ENCODE data around the gene DHX15.

The DHX15 gene

DNA sequence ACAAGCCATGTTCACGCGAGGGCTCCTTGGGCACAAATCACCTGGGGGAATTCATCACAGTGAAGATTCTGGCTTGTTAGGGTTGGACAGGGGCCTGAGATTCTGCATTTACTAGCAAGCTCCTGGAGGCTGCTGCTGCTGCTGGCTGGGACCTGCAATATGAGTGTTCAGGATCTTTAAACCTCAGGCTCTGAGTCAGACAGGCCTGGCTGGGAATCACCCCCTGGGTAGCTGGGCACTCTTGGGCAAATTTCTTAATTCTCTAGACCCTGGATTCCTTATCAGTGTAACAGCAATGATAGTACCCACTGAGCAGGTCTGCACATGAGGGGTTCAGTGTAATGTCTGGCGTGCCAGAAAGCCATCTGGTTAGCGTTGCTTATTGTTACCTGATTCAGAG is 101.5 kb downstream of the DHX15 start:
- no peak for DNase-seq (ENCODE audit: low spot score)

- peak; percentile 52 for DNase-seq (ENCODE audit: low spot score)
Observed at GRCh38 chr4:24477919-24478318, 106.4 kb downstream of the DHX15 start.
